NK-92 treated with Interleukin-12 subunit alpha and Interleukin-12 subunit beta, amount 100 ng/mL, for 24 hours (cell line): ENCODE measurements around the gene PLCXD3.
"Not testable (repeated sequence)": the region's sequence is repeated elsewhere in the genome, so short reads cannot be mapped to it uniquely, and the experiment has no call there.

ENCODE experiments used
- DNase-seq: peaks from one replicate; lab custom pipeline; 2025; lab: John Stamatoyannopoulos, UW

PLCXD3 gene

GRCh38 chr5:41485533-41485932 lies 24.9 kb downstream of the PLCXD3 start:
- no peak for DNase-seq

DNA sequence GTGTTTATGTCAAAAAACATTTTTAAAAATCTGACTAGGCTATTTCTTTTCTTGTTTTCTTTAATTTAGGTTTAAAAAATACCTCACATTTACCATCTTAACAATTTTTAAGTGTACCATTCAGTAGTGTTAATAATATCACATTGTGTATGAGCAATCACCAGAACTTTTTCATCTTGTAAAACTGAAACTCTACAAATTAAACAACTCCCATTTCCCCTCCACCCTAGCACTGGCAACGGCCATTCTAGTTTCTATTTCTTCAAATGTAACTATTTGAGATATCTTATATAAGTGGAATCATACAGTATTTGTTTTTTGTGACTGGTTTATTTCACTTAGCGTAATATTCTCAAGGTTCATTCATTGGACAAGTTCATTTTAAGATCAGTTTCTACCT lies 27.7 kb downstream of the PLCXD3 start:
- DNase-seq = no peak

DNA sequence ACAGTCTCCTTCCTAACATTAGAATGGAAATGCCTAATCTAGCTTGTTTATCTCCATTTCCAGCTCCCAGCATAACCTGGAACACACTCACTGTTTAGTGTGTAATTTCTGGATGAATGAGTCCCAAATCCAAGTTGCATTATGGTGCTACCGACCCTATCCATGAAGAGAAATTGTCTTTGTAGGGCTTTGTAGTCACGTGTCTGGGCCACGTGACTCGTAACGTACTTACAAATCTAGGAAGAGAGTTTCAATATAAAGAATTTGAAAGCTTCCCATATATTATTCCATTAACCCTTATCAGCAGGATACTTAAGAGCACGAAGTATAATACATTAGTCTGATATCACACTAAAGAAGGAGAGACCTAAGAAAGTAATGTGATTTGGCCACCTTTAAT lies 28.2 kb downstream of the PLCXD3 start:
- DNase-seq = no peak

GRCh38 chr5:41471571-41472208 lies 38.7 kb downstream of the PLCXD3 start:
- not testable (repeated sequence) for DNase-seq

- no peak for DNase-seq
Observed at GRCh38 chr5:41465493-41466171, 44.8 kb downstream of the PLCXD3 start.

DNA sequence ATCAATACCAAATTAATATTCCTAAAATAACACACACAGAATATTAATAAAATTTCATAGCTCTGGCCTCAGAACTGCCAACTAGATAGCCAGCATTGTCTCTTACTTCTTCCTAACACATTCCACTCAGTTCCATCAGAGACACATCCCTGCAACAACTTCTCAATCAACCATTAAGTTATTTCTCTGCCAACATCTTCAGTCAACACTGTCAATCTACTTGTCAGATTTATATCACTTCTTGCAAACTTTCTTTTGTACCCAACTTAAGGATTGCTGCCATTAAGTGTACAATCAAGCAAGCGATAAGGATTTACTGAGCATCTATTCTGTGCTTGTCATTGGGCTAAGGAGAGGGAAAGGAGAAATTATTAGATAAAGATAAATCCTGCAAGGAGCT lies 50.8 kb downstream of the PLCXD3 start:
- DNase-seq = no peak

DNA sequence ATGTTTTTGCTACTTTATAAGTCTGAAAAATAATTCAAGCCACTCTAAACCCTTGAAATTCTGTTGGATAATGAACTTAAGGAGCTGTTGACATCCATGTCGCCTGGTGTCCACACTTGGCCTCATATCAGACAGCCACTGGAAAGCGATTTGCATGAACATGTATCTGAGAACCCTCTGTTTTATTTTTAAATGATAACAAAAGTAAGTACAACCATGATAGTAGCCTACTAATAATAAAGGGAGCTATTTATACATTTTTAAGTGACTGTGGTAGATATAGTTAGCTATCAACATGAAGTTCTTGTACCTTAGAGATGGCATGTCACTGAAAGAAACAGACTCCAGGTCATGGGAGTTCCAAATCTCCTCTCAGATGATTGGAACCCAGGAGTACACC lies 53.3 kb downstream of the PLCXD3 start:
- no peak for DNase-seq

- no peak for DNase-seq
Observed at GRCh38 chr5:41452506-41452905, 57.9 kb downstream of the PLCXD3 start.

DNA sequence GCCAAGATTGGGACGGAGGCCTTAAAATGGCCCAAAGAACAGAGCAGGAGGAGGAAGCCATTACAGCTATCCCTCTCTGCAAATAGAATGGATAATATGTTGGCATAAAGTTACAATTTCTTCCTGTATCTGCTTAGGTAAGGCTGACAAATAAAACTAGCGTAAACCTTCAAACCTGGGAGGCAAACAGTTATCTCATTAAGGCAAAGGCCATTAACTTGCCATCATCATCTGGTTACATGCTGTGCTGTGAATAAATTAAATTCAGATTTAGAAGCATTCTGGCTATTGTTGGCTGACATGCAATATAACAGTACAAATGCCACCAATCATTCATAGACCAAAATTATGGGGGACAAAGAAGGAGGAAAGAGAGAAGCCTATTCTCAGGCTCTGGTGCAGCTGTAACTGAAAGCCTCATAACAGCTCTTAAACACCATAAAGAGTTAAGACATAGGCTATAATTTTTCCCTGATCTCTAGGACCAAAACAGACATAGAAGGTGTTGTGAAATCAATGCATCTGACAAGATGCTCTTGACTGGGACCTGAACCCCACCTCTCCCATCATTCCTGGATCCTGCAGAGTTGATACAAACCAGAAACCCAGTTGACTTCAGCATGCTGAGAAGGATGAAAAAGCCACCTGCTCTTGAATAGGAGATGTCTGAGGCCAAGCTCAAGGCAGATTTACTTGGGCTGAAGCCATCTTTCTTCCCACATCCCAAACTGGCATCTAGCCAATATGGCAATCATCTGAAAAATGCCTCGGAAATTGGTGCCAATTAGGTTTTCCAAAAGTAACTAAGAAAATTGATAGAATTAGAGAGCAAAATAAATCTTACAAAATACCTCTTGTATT lies 62.5 kb downstream of the PLCXD3 start:
- no peak for DNase-seq

- DNase-seq = no peak
Observed at GRCh38 chr5:41445937-41446563, 64.4 kb downstream of the PLCXD3 start.

DNA sequence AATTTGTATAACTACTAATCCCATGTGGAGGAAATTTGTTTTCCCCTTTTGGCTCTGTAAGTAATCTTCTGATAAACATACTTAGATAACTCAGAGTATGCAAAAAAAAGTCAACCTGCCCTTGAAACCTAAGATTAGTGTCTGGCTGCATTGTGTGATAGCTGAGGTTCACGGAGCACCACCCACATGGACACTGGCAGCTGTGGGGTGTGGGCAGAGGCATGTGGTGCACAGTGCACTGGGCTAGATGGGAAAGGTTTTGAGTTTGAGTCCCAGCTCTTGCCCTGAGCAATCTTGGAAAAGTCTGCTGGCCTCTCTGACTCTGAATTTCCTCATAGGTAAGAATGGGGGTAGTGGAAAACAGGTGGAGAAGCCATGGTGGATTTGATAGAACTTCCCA lies 75.1 kb downstream of the PLCXD3 start:
- DNase-seq = no peak

DNA sequence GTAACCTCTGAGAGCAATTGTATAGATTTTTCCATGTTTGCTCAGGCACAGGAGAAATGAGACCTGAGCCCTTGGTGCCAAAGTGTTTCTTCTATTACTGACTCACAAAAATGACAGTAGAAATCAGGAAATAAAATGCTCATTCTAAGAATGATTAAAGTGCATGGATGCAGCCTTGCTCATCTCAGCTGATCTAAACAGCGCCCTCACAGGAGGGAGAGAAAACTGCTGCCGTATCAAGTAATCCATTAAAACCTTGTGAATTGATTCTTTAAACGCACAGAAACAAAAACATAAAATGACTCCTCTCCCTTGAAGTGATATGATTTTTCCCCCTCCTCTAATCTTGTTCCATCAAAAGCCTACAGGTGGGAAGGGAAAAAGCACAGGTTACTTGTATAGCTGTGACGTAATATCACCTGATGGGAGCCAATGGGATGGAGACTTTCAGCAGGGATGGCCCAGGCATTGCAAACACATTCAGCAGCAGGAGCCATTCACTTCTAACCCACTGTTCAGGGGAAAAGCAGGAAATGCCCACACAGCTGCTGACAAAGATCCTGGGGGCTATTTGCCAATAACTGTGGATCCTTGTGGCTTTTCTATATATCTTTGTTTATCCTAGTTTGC lies 76.7 kb downstream of the PLCXD3 start:
- no peak for DNase-seq

DNA sequence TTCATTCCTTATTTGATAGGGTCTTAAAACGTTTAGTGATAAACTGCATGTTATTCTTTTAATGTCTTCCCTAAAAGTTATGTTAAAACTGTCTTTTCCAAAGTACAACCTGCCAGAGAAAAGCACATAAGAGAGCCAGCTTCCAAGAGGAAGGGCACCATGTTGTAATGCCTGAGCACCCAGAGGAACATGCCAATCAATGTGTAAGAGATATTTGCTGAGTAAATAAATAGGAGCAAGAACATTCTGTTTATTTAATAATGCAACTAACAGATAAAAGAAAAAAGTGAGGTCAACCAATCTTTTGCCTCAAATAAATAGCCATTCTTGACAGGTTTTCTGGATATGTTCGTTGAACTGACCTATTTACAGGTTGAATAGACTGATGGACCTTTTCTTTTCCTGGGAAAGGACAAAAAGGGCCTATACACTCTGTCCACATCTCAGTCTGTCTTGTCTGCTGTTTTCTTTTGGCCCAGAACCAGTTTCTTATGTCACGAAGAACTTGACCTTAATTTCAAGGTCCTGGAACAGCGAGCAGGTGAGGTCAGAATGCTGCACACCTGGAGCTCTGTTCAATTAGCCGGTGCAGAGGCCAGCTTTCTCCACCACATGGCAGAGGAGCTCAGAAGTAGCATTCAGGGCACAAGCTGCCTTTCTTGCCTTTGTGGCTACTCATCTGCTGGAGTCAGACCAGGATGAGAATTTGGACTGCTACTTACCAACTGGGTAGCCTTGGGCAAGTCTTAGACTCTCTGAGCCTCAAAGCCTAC lies 77.7 kb downstream of the PLCXD3 start:
- no peak for DNase-seq

- DNase-seq = no peak
Observed at GRCh38 chr5:41427505-41427904, 82.9 kb downstream of the PLCXD3 start.

- DNase-seq = no peak
Observed at GRCh38 chr5:41425736-41426135, 84.7 kb downstream of the PLCXD3 start.

DNA sequence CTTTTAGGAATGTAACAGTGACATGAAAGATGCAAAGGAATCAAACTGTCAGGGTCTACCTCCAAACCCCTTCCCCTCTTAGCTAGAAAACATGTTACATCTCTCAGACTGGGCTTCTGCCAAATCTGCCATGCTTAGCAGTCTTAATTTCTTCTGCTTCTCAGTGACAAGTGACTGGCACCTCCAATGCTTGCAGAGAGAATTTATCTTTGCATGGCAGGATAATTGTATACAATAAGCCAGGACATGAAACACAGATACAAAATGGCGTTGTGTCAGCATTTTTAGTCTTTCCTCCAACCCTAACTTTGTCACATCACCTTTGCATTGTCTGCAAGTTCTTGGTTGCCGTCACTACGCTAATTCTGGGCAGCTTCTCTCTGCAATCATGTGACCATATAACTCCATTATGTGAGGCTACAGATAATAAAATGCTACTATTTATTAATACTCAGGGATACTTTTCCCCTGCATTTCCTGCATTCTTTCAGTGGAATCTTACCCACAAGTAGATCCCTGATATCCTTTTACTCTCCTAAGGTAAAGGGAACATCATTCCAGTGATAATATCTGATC lies 89.8 kb downstream of the PLCXD3 start:
- no peak for DNase-seq

- DNase-seq = no peak
Observed at GRCh38 chr5:41418220-41419031, 92.0 kb downstream of the PLCXD3 start.

- no peak for DNase-seq
Observed at GRCh38 chr5:41416336-41416735, 94.1 kb downstream of the PLCXD3 start.

DNA sequence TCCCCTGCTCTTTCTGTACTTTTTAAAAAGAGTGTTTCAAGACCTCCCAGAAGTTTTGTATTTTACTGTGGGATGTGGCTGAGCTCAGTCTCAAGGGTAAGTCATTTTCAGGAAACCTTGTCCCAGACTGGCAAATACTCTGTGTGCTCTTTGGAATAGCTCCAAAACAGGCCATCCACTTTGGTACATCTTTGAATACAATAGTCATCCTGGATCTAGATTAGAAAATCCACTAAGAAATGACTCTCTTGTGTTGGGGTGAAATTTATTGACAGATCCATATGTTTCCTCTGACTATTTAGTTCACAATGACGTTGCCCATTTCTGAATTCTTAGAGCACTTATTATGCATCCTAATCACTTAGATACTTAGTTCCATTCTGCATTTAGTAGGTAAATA lies 95.2 kb downstream of the PLCXD3 start:
- no peak for DNase-seq

DNA sequence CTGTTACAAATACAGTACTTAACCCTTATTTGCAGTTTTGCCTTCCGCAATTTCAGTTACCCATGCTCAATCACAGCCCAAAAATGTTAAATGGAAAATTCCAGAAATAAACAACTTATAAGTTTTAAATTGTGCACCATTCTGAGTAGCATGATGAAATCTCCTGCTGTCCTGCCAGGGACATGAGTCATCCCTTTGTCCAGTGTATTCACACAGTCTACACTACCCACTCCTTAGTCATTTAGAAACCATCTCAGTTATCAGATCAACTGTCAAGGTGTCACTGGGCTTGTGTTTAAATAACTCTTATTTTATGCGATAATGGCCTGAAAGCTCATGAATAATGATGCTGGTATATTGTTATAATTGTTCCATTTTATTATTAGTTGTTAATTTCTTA lies 95.8 kb downstream of the PLCXD3 start:
- no peak for DNase-seq
